Osteoblast (primary cell): Measurements from ENCODE around the gene CRTC3. TPM values are rescaled to one million over a fixed set of nuclear protein-coding genes. Genes with fewer than 3 reads are reported as not detected.

Experiments used
- DNase-seq: peaks from one replicate; pipeline ENCODE4 v3.0.0; 2011; ENCODE audit warnings: low spot score, mixed read lengths; ENCODE audit not compliant: insufficient read length; ENCODE audit errors: missing footprints
- H2AFZ ChIP-seq: 2 replicates; pipeline ENCODE4 v1.6.0; 2011; ENCODE audit warnings: mild to moderate bottlenecking, low read length
- H3K27ac ChIP-seq: 2 replicates; pipeline ENCODE4 v1.5.1; 2011; ENCODE audit warnings: mild to moderate bottlenecking, low read depth, low read length, moderate library complexity
- H3K27me3 ChIP-seq: 2 replicates; pipeline ENCODE4 v1.6.0; 2012; ENCODE audit warnings: mild to moderate bottlenecking, control low read depth, inconsistent platforms, low read length, moderate library complexity; ENCODE audit not compliant: insufficient read depth
- H3K36me3 ChIP-seq: 2 replicates; pipeline ENCODE4 v1.5.1; 2011; ENCODE audit warnings: mild to moderate bottlenecking, low read length, control low read depth, moderate library complexity; ENCODE audit not compliant: insufficient read depth
- H3K4me1 ChIP-seq: 2 replicates; pipeline ENCODE4 v1.5.1; 2011; ENCODE audit warnings: mild to moderate bottlenecking, low read length, control low read depth, moderate library complexity; ENCODE audit not compliant: insufficient read depth
- H3K4me2 ChIP-seq: 2 replicates; pipeline ENCODE4 v1.6.0; 2011; ENCODE audit warnings: mild to moderate bottlenecking, low read length; ENCODE audit not compliant: insufficient read depth
- H3K4me3 ChIP-seq: fragments of 200-600 bp; sonication (generic); 3 replicates; pipeline ENCODE4 v1.5.1; 2012; ENCODE audit warnings: mild to moderate bottlenecking, low read length, inconsistent platforms; ENCODE audit not compliant: insufficient read depth
- H3K79me2 ChIP-seq: 2 replicates; pipeline ENCODE4 v1.6.0; 2012; ENCODE audit warnings: mild to moderate bottlenecking, low read length, control low read depth, inconsistent platforms; ENCODE audit not compliant: insufficient read depth
- H3K9me3 ChIP-seq: 2 replicates; pipeline ENCODE4 v1.5.1; 2011; ENCODE audit warnings: low read depth, low read length, control low read depth
- H4K20me1 ChIP-seq: 2 replicates; pipeline ENCODE4 v1.6.0; 2012; ENCODE audit warnings: mild to moderate bottlenecking, low read length, control low read depth; ENCODE audit not compliant: insufficient read depth
- CTCF ChIP-seq: IDR thresholded peaks from 2 replicates; pipeline ENCODE4 v1.5.1; 2011; ENCODE audit warnings: mild to moderate bottlenecking, low read depth, low read length, moderate library complexity; ENCODE audit errors: extremely low read depth
- total RNA-seq: library from RNA; depleted of rRNA; stranded (reverse); fragments of >200 nt; gene quantifications from 2 replicates; pipeline ENCODE4 v1.2.3, GENCODE V29; 2012

CRTC3 gene
- total RNA-seq, 1 donor, result 25.0 TPM

- Histone ChIP-seq H3K9me3 (no peaks in the 10 kb centered on the region), H3K27ac (no peak overlapping the region), H3K4me3 (no peak overlapping the region), H3K4me1 (peaks cover 6% of the 10 kb centered on the region), H3K79me2 (peaks cover 40% of the 10 kb centered on the region), H4K20me1 (peaks cover 34% of the 10 kb centered on the region), H3K27me3 (no peaks in the 10 kb centered on the region), H3K4me2 (no peak overlapping the region), H3K36me3 (no peaks in the 10 kb centered on the region), H2AFZ (no peak overlapping the region)
- no peak for DNase-seq
- TF ChIP-seq CTCF, result no peak
These were observed 52.8 kb downstream of the CRTC3 start for GRCh38 chr15:90582553-90582952.

- H3K4me3 ChIP-seq, result no peak overlapping the region
- H3K4me2 ChIP-seq, result no peak overlapping the region
- H3K36me3 ChIP-seq, result no peaks in the 10 kb centered on the region
- no peaks in the 10 kb centered on the region for H3K27me3 ChIP-seq
- DNase-seq, result no peak
- no peak for TF ChIP-seq CTCF
- no peak overlapping the region for H3K27ac ChIP-seq
- H4K20me1 ChIP-seq, result peaks cover 38% of the 10 kb centered on the region
- H2AFZ ChIP-seq, result no peak overlapping the region
- H3K79me2 ChIP-seq, result peaks cover 42% of the 10 kb centered on the region
- H3K9me3 ChIP-seq, result no peaks in the 10 kb centered on the region
- peaks cover 6% of the 10 kb centered on the region for H3K4me1 ChIP-seq
These were observed 53.9 kb downstream of the CRTC3 start for GRCh38 chr15:90583471-90584252.

GRCh38 chr15:90584841-90585240 lies 55.1 kb downstream of the CRTC3 start:
- TF ChIP-seq CTCF, result no peak
- Histone ChIP-seq H2AFZ (no peak overlapping the region), H3K36me3 (no peaks in the 10 kb centered on the region), H3K79me2 (peaks cover 42% of the 10 kb centered on the region), H3K27ac (no peak overlapping the region), H4K20me1 (peaks cover 38% of the 10 kb centered on the region), H3K27me3 (no peaks in the 10 kb centered on the region), H3K4me2 (no peak overlapping the region), H3K4me1 (peaks cover 6% of the 10 kb centered on the region), H3K4me3 (no peak overlapping the region), H3K9me3 (no peaks in the 10 kb centered on the region)
- DNase-seq, result no peak

GRCh38 chr15:90585863-90586262 lies 56.1 kb downstream of the CRTC3 start:
- H3K4me1 ChIP-seq, result peaks cover 6% of the 10 kb centered on the region
- no peaks in the 10 kb centered on the region for H3K36me3 ChIP-seq
- peaks cover 42% of the 10 kb centered on the region for H3K79me2 ChIP-seq
- H3K9me3 ChIP-seq, result no peaks in the 10 kb centered on the region
- no peak overlapping the region for H3K4me3 ChIP-seq
- DNase-seq, result no peak
- no peak overlapping the region for H2AFZ ChIP-seq
- no peak overlapping the region for H3K4me2 ChIP-seq
- no peak for TF ChIP-seq CTCF
- peaks cover 33% of the 10 kb centered on the region for H4K20me1 ChIP-seq
- H3K27ac ChIP-seq, result no peak overlapping the region
- no peaks in the 10 kb centered on the region for H3K27me3 ChIP-seq
